GM21360 (cell line): ENCODE data around the gene KCNJ16.

Source experiments
- ATAC-seq: cut with Tn5 transposase; IDR thresholded peaks from one replicate; pipeline ENCODE4 v1.9.1; 2021; ENCODE audit warnings: mild to moderate bottlenecking, moderate library complexity; ENCODE audit not compliant: unreplicated experiment

Gene KCNJ16

GRCh38 chr17:70168044-70168976 is 93.3 kb downstream of the KCNJ16 start:
- ATAC-seq: peak; percentile 6

GRCh38 chr17:70168977-70169708 is 94.1 kb downstream of the KCNJ16 start, which contains the start of gene KCNJ2:
Gene KCNJ2, plus strand, starts transcription at chr17:70169532. Its CDS starts 5,508 bp downstream, at chr17:70175040.
- ATAC-seq: peak; percentile 97

GRCh38 chr17:70169709-70170597 is 94.9 kb downstream of the KCNJ16 start:
- ATAC-seq: no peak

- ATAC-seq: no peak
These were observed 96.1 kb downstream of the KCNJ16 start for GRCh38 chr17:70171159-70171558.

GRCh38 chr17:70172449-70172848 is 97.4 kb downstream of the KCNJ16 start:
- no peak for ATAC-seq

- no peak for ATAC-seq
These were observed 97.9 kb downstream of the KCNJ16 start for GRCh38 chr17:70172923-70173322.

DNA sequence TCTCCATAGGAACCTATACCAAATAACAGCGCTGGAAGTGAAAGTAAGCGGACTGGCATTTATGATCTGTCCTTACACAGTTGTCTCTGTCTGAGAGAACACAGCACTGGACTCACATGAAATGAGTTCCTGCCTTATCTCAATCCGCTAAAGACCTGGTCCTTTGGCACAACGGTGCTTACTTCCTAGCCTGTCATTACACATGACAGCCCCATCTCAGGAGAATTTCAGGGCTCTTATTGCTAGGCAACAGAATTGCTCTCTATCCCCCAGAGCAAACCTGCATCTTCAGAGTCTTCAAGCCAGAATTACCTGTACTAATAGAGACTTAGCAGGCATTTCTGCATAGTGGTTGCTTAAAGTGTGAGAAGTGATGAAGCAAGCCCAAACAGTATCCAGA is 98.7 kb downstream of the KCNJ16 start:
- ATAC-seq: no peak

DNA sequence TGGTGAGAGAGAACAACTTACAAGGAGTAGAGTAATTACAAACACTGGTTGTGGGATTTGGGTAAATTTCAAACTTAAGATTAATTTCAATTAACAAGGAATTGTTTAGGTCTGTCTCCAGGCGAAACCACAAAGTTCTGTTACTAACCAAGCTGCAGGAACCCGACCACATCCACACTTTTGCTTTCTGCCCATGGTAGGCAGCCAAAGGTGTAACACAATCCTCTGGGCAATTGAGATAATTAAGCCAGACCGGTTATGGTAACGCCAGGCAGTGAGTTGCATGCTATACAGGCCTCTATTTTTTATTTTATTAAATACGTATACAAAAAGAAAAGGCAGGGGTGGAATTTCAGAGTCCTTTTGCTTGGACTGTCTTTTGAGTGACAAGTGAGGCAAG is 106.4 kb downstream of the KCNJ16 start:
- no peak for ATAC-seq

- no peak for ATAC-seq
These were observed 106.8 kb downstream of the KCNJ16 start for GRCh38 chr17:70181866-70182265.

DNA sequence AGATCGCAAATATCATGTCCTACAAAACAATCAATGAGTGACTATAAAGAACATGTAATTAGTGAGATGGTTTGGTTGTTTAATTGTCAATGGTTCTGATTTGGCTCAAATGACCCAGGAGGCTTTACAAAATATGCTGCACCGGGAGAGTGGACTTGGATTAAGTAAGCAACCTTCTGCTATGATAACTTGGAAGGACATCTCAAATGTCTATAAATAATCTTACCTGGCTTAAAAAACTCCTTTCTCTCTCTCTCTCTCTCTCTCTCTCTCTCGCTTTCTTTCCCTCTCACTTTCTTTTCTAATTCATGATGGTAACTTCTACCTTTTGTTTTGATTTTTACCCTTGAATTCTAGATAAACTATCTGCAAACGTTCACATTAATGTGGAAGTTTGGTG is 108.5 kb downstream of the KCNJ16 start:
- ATAC-seq: no peak

DNA sequence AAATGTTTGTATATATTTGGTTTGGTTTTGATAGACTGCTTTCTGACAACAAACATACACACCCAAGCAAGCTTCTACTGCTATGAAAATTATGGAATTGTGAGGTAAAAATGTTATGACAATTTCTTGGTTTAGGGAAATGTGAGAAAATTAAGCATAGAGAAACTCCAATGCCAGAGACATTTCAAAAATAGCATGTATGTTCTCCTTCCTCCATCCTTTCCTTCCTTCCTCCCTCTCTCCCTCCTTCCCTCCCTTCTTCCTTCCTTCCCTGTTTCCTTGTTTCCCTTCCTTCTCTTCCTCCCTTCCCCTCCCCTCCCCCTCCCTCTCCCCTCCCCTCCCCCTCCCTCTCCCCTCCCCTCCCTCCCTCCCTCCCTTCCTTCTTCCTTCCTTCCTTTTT is 109.2 kb downstream of the KCNJ16 start:
- no peak for ATAC-seq

- no peak for ATAC-seq
These were observed 109.7 kb downstream of the KCNJ16 start for GRCh38 chr17:70184770-70185169.
